H9 (cell line): ENCODE data around the gene FBXL2. TPM values are rescaled to one million over a fixed set of nuclear protein-coding genes. Genes with fewer than 3 reads are reported as not detected.

Experiments
- DNase-seq: peaks from one replicate; pipeline ENCODE4 v3.0.0-alpha.2; 2017
- H2AFZ ChIP-seq: one replicate; pipeline ENCODE4 v1.6.1; 2013; ENCODE audit warnings: mild to moderate bottlenecking, low read length, control low read depth, moderate library complexity
- H2AK5ac ChIP-seq: 2 replicates; pipeline ENCODE4 v1.6.1; 2013; ENCODE audit warnings: low read length, control low read depth, mixed read lengths; ENCODE audit not compliant: insufficient read length
- H2BK120ac ChIP-seq: one replicate; pipeline ENCODE4 v1.6.1; 2013; ENCODE audit warnings: low read depth, mild to moderate bottlenecking, low read length, control low read depth, inconsistent platforms; ENCODE audit not compliant: poor library complexity, severe bottlenecking
- H2BK12ac ChIP-seq: 2 replicates; pipeline ENCODE4 v1.6.1; 2013; ENCODE audit warnings: low read length, control low read depth, mixed read lengths, low read depth; ENCODE audit not compliant: insufficient read length
- H2BK15ac ChIP-seq: 2 replicates; pipeline ENCODE4 v1.6.1; 2013; ENCODE audit warnings: low read depth, low read length, control low read depth
- H2BK20ac ChIP-seq: one replicate; pipeline ENCODE4 v1.6.1; 2013; ENCODE audit warnings: low read depth, mild to moderate bottlenecking, low read length, control low read depth, inconsistent platforms; ENCODE audit not compliant: poor library complexity, severe bottlenecking
- H2BK5ac ChIP-seq: 2 replicates; pipeline ENCODE4 v1.6.1; 2013; ENCODE audit warnings: low read length, control low read depth, mixed read lengths; ENCODE audit not compliant: insufficient read length
- H3K14ac ChIP-seq: 2 replicates; pipeline ENCODE4 v1.6.1; 2013; ENCODE audit warnings: low read length, control low read depth; ENCODE audit not compliant: insufficient read depth
- H3K18ac ChIP-seq: 2 replicates; pipeline ENCODE4 v1.6.1; 2013; ENCODE audit warnings: low read depth, mild to moderate bottlenecking, mixed read lengths, low read length, control low read depth; ENCODE audit not compliant: insufficient read length
- H3K23ac ChIP-seq: 2 replicates; pipeline ENCODE4 v1.6.1; 2013; ENCODE audit warnings: low read length, control low read depth, mixed read lengths, low read depth; ENCODE audit not compliant: insufficient read length
- H3K23me2 ChIP-seq: 2 replicates; pipeline ENCODE4 v1.6.1; 2013; ENCODE audit warnings: low read depth, mild to moderate bottlenecking, mixed read lengths, low read length, control low read depth; ENCODE audit not compliant: insufficient read length, poor library complexity, severe bottlenecking
- H3K27ac ChIP-seq: 2 replicates; pipeline ENCODE4 v1.5.1; 2013; ENCODE audit warnings: low read length, control low read depth, mixed read lengths, low read depth; ENCODE audit not compliant: insufficient read length
- H3K27me3 ChIP-seq: 2 replicates; pipeline ENCODE4 v1.6.1; 2013; ENCODE audit warnings: low read length, control low read depth, inconsistent platforms; ENCODE audit not compliant: insufficient read depth
- H3K4ac ChIP-seq: 2 replicates; pipeline ENCODE4 v1.6.1; 2013; ENCODE audit warnings: low read depth, mild to moderate bottlenecking, control low read depth, inconsistent platforms, low read length, moderate library complexity
- H3K4me1 ChIP-seq: 2 replicates; pipeline ENCODE4 v1.6.1; 2013; ENCODE audit warnings: low read length, control low read depth, inconsistent platforms; ENCODE audit not compliant: insufficient read depth
- H3K4me2 ChIP-seq: 2 replicates; pipeline ENCODE4 v1.6.1; 2013; ENCODE audit warnings: low read length, control low read depth, mixed read lengths; ENCODE audit not compliant: insufficient read length, insufficient read depth
- H3K56ac ChIP-seq: 2 replicates; pipeline ENCODE4 v1.6.1; 2013; ENCODE audit warnings: low read depth, mild to moderate bottlenecking, mixed read lengths, low read length, control low read depth; ENCODE audit not compliant: insufficient read length
- H3K79me1 ChIP-seq: 2 replicates; pipeline ENCODE4 v1.6.1; 2013; ENCODE audit warnings: low read depth, mild to moderate bottlenecking, moderate library complexity, low read length, control low read depth, inconsistent platforms; ENCODE audit not compliant: insufficient read depth, poor library complexity, severe bottlenecking
- H3K79me2 ChIP-seq: 2 replicates; pipeline ENCODE4 v1.6.1; 2013; ENCODE audit warnings: low read length, control low read depth, inconsistent platforms; ENCODE audit not compliant: insufficient read depth
- H3K9ac ChIP-seq: 2 replicates; pipeline ENCODE4 v1.6.1; 2013; ENCODE audit warnings: low read length, control low read depth, mixed read lengths; ENCODE audit not compliant: insufficient read length; ENCODE audit errors: extremely low read depth
- H3K9me3 ChIP-seq: one replicate; pipeline ENCODE4 v1.6.1; 2013; ENCODE audit warnings: low read depth, low read length, inconsistent platforms; ENCODE audit not compliant: control insufficient read depth
- H3T11ph ChIP-seq: one replicate; pipeline ENCODE4 v1.6.1; 2013; ENCODE audit warnings: mild to moderate bottlenecking, low read length, control low read depth, inconsistent platforms
- H4K20me1 ChIP-seq: one replicate; pipeline ENCODE4 v1.6.1; 2013; ENCODE audit not compliant: control insufficient read depth, insufficient read length, insufficient read depth
- H4K5ac ChIP-seq: 2 replicates; pipeline ENCODE4 v1.6.1; 2013; ENCODE audit warnings: low read depth, mild to moderate bottlenecking, mixed read lengths, low read length, control low read depth; ENCODE audit not compliant: insufficient read length
- H4K8ac ChIP-seq: replicated peaks from 2 replicates; pipeline ENCODE4 v1.6.1; 2013; ENCODE audit warnings: low read length, control low read depth, mixed read lengths, low read depth; ENCODE audit not compliant: insufficient read length
- H4K91ac ChIP-seq: 2 replicates; pipeline ENCODE4 v1.6.1; 2013; ENCODE audit warnings: low read depth, mild to moderate bottlenecking, moderate library complexity, mixed read lengths, low read length, control low read depth; ENCODE audit not compliant: insufficient read length
- H3K27ac Mint-ChIP-seq, 3 experiments: 2 replicates in 2 of 3; 3 replicates in 1 of 3; pipeline ENCODE4 v1.8.0; 2020 to 2021; ENCODE audit warnings: mixed read lengths in 3 of 3, mild to moderate bottlenecking in 1 of 3, moderate library complexity in 1 of 3
- H3K27me3 Mint-ChIP-seq: 2 replicates; pipeline ENCODE4 v1.8.0; 2021; ENCODE audit warnings: low read depth, mild to moderate bottlenecking, moderate library complexity, mixed read lengths
- H3K36me3 Mint-ChIP-seq, 3 experiments: 2 replicates in 2 of 3; 3 replicates in 1 of 3; pipeline ENCODE4 v1.8.0; 2020 to 2021; ENCODE audit warnings: low read depth in 3 of 3, mixed read lengths in 3 of 3; ENCODE audit not compliant: insufficient read depth in 1 of 3
- H3K4me1 Mint-ChIP-seq, 2 experiments: 2 replicates each; pipeline ENCODE4 v1.8.0; 2020; ENCODE audit warnings: mixed read lengths in 2 of 2
- H3K4me3 Mint-ChIP-seq, 2 experiments: 2 replicates in 1 of 2; 3 replicates in 1 of 2; pipeline ENCODE4 v1.8.0; 2020 to 2021; ENCODE audit warnings: mild to moderate bottlenecking in 2 of 2, mixed read lengths in 2 of 2, moderate library complexity in 1 of 2
- H3K9me3 Mint-ChIP-seq, 2 experiments: 2 replicates in 1 of 2; 3 replicates in 1 of 2; pipeline ENCODE4 v1.8.0; 2020; ENCODE audit warnings: mild to moderate bottlenecking in 2 of 2, mixed read lengths in 2 of 2, moderate library complexity in 1 of 2
- WGBS: extraction: QIAGEN DNeasy Blood & Tissue Kit; methylation state at CpG from one replicate; pipeline ENCODE4 v1.1.7; 2013; ENCODE audit warnings: missing lambda C conversion rate, low lambda C conversion rate, mixed read lengths; ENCODE audit not compliant: insufficient read length; ENCODE audit errors: extremely low coverage; 5-methylcytosine and 5-hydroxymethylcytosine counted together
- total RNA-seq: library from RNA; stranded (reverse); gene quantifications from 2 replicates; pipeline ENCODE4 v1.2.1, GENCODE V29; 2021
- TF ChIP-seq, protein P1 (sequence below): fragments of 200-600 bp; sonication (generic); conservative IDR thresholded peaks from 3 replicates; pipeline ENCODE4 v1.8.0; 2021; ENCODE audit warnings: antibody characterized with exemption, mild to moderate bottlenecking

FBXL2 gene
- total RNA-seq, 1 experiment from 2014 or later = 2.7 TPM

DNA sequence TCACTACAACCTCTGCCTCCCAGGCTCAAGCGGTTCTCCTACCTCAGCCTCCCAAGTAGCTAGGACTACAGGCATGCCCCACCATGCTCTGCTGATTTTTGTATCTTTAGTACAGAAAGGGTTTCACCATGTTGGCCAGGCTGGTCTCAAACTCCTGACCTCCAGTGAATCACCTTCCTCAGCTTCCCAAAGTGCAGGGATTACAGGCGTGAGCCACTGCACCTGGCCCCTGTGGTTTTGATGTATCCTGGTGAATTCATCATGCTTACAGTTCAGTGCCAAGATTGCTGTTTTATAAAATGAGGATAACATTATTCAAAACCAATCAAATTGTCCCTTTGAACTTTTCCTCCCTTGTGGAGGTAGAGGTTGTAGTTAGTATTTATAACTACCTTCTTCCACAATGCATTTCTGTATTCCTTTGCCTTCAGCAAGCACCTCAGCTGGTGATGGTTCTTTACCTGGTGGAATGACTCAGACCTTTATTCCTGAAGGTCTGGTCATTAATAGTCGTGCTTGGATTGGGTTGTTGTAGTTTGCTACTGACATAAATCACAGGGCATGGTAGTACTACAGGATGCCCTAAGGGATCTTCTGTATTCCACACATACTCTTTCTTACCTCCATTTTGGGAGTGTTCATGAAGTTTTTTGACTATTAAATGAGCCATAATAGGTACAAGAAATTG, 86.0 kb downstream of the FBXL2 start:
- Histone ChIP-seq H3K4me2 (no peak overlapping the region), H3K9me3 (no peaks in the 10 kb centered on the region), H3K56ac (no peak overlapping the region), H2BK15ac (no peak overlapping the region), H2BK20ac (no peak overlapping the region), H2BK120ac (no peak overlapping the region), H3K27ac (no peak overlapping the region), H3T11ph (no peak overlapping the region), H3K79me1 (no peaks in the 10 kb centered on the region), H4K20me1 (no peaks in the 10 kb centered on the region), H2AK5ac (no peak overlapping the region), H2BK12ac (no peak overlapping the region), H3K18ac (no peak overlapping the region), H3K23ac (no peak overlapping the region), H4K5ac (no peak overlapping the region), H3K4ac (no peak overlapping the region), H4K91ac (no peak overlapping the region), H3K23me2 (no peaks in the 10 kb centered on the region), H2AFZ (no peak overlapping the region), H4K8ac (no peak overlapping the region), H2BK5ac (no peak overlapping the region), H3K4me1 (no peaks in the 10 kb centered on the region), H3K79me2 (no peaks in the 10 kb centered on the region), H3K14ac (no peak overlapping the region), H3K27me3 (no peaks in the 10 kb centered on the region), H3K9ac (no peak overlapping the region)
- H3K4me1 Mint-ChIP-seq = peaks cover 10% of the 10 kb centered on the region in 2 experiments
- no peaks in the 10 kb centered on the region for H3K27me3 Mint-ChIP-seq
- no peak overlapping the region for H3K4me3 Mint-ChIP-seq
- TF ChIP-seq, protein P1, sequence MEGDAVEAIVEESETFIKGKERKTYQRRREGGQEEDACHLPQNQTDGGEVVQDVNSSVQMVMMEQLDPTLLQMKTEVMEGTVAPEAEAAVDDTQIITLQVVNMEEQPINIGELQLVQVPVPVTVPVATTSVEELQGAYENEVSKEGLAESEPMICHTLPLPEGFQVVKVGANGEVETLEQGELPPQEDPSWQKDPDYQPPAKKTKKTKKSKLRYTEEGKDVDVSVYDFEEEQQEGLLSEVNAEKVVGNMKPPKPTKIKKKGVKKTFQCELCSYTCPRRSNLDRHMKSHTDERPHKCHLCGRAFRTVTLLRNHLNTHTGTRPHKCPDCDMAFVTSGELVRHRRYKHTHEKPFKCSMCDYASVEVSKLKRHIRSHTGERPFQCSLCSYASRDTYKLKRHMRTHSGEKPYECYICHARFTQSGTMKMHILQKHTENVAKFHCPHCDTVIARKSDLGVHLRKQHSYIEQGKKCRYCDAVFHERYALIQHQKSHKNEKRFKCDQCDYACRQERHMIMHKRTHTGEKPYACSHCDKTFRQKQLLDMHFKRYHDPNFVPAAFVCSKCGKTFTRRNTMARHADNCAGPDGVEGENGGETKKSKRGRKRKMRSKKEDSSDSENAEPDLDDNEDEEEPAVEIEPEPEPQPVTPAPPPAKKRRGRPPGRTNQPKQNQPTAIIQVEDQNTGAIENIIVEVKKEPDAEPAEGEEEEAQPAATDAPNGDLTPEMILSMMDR = no peak
- no CpG with 5 or more reads among the region's 3 CpGs for WGBS
- DNase-seq = no peak
- no peaks in the 10 kb centered on the region for H3K36me3 Mint-ChIP-seq
- no peaks in the 10 kb centered on the region for H3K9me3 Mint-ChIP-seq
- no peak overlapping the region for H3K27ac Mint-ChIP-seq
